PC-3 (cell line): ENCODE measurements around the gene LDLRAP1.

Experiments
- EZH2 ChIP-seq: fragments of 300-600 bp; sonication (generic); IDR thresholded peaks from one replicate; pipeline ENCODE4 v1.6.1; 2017; ENCODE audit warnings: antibody characterized with exemption, mild to moderate bottlenecking, low read length; ENCODE audit not compliant: unreplicated experiment
- EZH2phosphoT487 ChIP-seq: fragments of 300-600 bp; sonication (generic); IDR thresholded peaks from 2 replicates; pipeline ENCODE4 v1.6.1; 2018; ENCODE audit warnings: mild to moderate bottlenecking, antibody characterized with exemption, low read length, borderline replicate concordance
- TF ChIP-seq, protein P1 (sequence below): fragments of 300-600 bp; sonication (generic); conservative IDR thresholded peaks from 2 replicates; pipeline ENCODE4 v1.5.1; 2017; ENCODE audit warnings: antibody characterized with exemption, low read depth, mild to moderate bottlenecking, low read length

DNA sequence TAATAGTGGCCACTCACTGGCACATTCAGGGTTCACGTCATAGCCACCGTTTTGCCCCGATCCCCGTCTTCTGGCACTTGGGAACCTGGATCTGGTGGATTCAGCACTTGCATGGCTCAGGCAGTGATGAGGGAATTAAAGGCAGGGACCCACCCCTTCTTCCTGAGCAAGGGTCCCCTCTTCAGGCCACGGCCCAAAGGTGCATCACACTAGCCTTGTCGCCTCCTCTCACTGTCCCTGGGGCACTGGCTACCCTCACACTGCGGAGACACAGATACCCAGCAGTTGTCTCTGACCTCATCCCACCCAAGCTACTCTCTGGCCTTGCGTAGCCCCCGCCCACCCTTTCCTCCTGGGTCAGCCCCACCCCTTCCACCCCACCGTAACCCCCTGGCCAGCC lies 19.9 kb upstream of the LDLRAP1 start:
- TF ChIP-seq, protein P1, sequence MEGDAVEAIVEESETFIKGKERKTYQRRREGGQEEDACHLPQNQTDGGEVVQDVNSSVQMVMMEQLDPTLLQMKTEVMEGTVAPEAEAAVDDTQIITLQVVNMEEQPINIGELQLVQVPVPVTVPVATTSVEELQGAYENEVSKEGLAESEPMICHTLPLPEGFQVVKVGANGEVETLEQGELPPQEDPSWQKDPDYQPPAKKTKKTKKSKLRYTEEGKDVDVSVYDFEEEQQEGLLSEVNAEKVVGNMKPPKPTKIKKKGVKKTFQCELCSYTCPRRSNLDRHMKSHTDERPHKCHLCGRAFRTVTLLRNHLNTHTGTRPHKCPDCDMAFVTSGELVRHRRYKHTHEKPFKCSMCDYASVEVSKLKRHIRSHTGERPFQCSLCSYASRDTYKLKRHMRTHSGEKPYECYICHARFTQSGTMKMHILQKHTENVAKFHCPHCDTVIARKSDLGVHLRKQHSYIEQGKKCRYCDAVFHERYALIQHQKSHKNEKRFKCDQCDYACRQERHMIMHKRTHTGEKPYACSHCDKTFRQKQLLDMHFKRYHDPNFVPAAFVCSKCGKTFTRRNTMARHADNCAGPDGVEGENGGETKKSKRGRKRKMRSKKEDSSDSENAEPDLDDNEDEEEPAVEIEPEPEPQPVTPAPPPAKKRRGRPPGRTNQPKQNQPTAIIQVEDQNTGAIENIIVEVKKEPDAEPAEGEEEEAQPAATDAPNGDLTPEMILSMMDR = peak; percentile 47
- TF ChIP-seq EZH2 = no peak
- TF ChIP-seq EZH2phosphoT487 = no peak
